Suprapubic skin (tissue), 4 donors: ENCODE measurements around the gene NEU1. TPM values are rescaled to one million over a fixed set of nuclear protein-coding genes. Genes with fewer than 3 reads are reported as not detected.
A peak's percentile ranks its signal among the peaks of the same experiment; 100 is the strongest.
"Not testable (repeated sequence)": the region's sequence is repeated elsewhere in the genome, so short reads cannot be mapped to it uniquely, and the experiment has no call there.

Experiments
- DNase-seq, 2 donors: peaks; one replicate each; pipeline ENCODE4 v3.0.0-alpha.2; 2019; ENCODE audit warnings: low spot score in 2 of 2
- H3K27ac ChIP-seq: fragments of 200-600 bp; sonication (generic); one replicate; pipeline ENCODE4 v1.5.1; 2019
- H3K27me3 ChIP-seq: fragments of 200-600 bp; sonication (generic); one replicate; pipeline ENCODE4 v1.5.1; 2019
- H3K36me3 ChIP-seq: fragments of 200-600 bp; sonication (generic); one replicate; pipeline ENCODE4 v1.5.1; 2019
- H3K4me1 ChIP-seq: fragments of 200-600 bp; sonication (generic); one replicate; pipeline ENCODE4 v1.5.1; 2019
- H3K4me3 ChIP-seq: fragments of 200-600 bp; sonication (generic); one replicate; pipeline ENCODE4 v1.5.1; 2019; ENCODE audit warnings: mild to moderate bottlenecking
- H3K9me3 ChIP-seq: fragments of 200-600 bp; sonication (generic); one replicate; pipeline ENCODE4 v1.5.1; 2019
- CTCF ChIP-seq, 2 donors: fragments of 200-600 bp in 1 of 2; fragments of 450-650 bp in 1 of 2; sonication (generic) in 1 of 2; IDR thresholded peaks; one replicate each; pipeline ENCODE4 v1.5.1; 2016 to 2019; ENCODE audit warnings: antibody characterized with exemption in 2 of 2, mild to moderate bottlenecking in 1 of 2, moderate library complexity in 1 of 2
- EP300 ChIP-seq: sonication (generic); formaldehyde crosslinking; IDR thresholded peaks from one replicate; pipeline ENCODE4 v1.6.1; 2017; ENCODE audit warnings: antibody characterized with exemption
- POLR2A ChIP-seq, 2 donors: fragments of 450-650 bp; IDR thresholded peaks; one replicate each; pipeline ENCODE4 v1.6.1; 2017; ENCODE audit warnings: antibody characterized with exemption in 2 of 2, mild to moderate bottlenecking in 2 of 2, moderate library complexity in 2 of 2
- POLR2AphosphoS5 ChIP-seq, 3 donors: sonication (generic); formaldehyde crosslinking; IDR thresholded peaks; one replicate each; pipeline ENCODE4 v1.6.1; 2017; ENCODE audit warnings: antibody characterized with exemption in 3 of 3
- WGBS: methylation state at CpG from one replicate; pipeline ENCODE4 v1.1.5; 2018; 5-methylcytosine and 5-hydroxymethylcytosine counted together
- total RNA-seq, 4 donors: library from RNA; depleted of rRNA; stranded (reverse); fragments of >200 nt; gene quantifications; one replicate each; pipeline ENCODE4 v1.1.0, GENCODE V29; 2016

The NEU1 gene
- total RNA-seq, 4 donors from 2014 or later: 22.2 to 42.7 (median 39.8) TPM

- no peaks in the 10 kb centered on the region for H3K4me1 ChIP-seq
- no peaks in the 10 kb centered on the region for H3K9me3 ChIP-seq
- H3K27ac ChIP-seq: no peak overlapping the region
- no peak for DNase-seq
- H3K4me3 ChIP-seq: no peak overlapping the region
- H3K36me3 ChIP-seq: no peaks in the 10 kb centered on the region
- no peak for TF ChIP-seq EP300
- TF ChIP-seq POLR2A (IDR thresholded peaks at IDR 0.05): no peak
- TF ChIP-seq POLR2AphosphoS5 (IDR thresholded peaks at IDR 0.05): no peak
- no peak for TF ChIP-seq CTCF (IDR thresholded peaks at IDR 0.05)
- 66% methylated on average over 8 of the region's 16 CpGs for WGBS
- H3K27me3 ChIP-seq: no peaks in the 10 kb centered on the region
Observed at GRCh38 chr6:31870385-31870921, 7.8 kb upstream of the NEU1 start.

- Histone ChIP-seq H3K9me3 (no peaks in the 10 kb centered on the region), H3K27ac (no peak overlapping the region), H3K27me3 (no peaks in the 10 kb centered on the region), H3K4me1 (no peaks in the 10 kb centered on the region), H3K36me3 (no peaks in the 10 kb centered on the region), H3K4me3 (no peak overlapping the region)
- DNase-seq: no peak
- WGBS: 83% methylated on average over 4 of the region's 8 CpGs
- TF ChIP-seq CTCF (IDR thresholded peaks at IDR 0.05): no peak
- no peak for TF ChIP-seq POLR2AphosphoS5 (IDR thresholded peaks at IDR 0.05)
- no peak for TF ChIP-seq EP300
- TF ChIP-seq POLR2A (IDR thresholded peaks at IDR 0.05): no peak
Observed at GRCh38 chr6:31869343-31869742, 6.7 kb upstream of the NEU1 start.

GRCh38 chr6:31868658-31868971 is 6.0 kb upstream of the NEU1 start:
- 50% methylated on average over 1 of the region's 1 CpG for WGBS
- not testable (repeated sequence) for H3K4me3 ChIP-seq, H3K27me3 ChIP-seq, H3K4me1 ChIP-seq, H3K27ac ChIP-seq, H3K36me3 ChIP-seq, H3K9me3 ChIP-seq, DNase-seq

GRCh38 chr6:31865205-31866118 is 2.8 kb upstream of the NEU1 start:
- 78% methylated on average over 19 of the region's 21 CpGs for WGBS
- TF ChIP-seq EP300 (no peak), POLR2AphosphoS5 (IDR thresholded peaks at IDR 0.05) (no peak), POLR2A (IDR thresholded peaks at IDR 0.05) (no peak), CTCF (IDR thresholded peaks at IDR 0.05) (no peak)
- H3K4me3 ChIP-seq: no peak overlapping the region
- peaks cover 27% of the 10 kb centered on the region for H3K4me1 ChIP-seq
- H3K27me3 ChIP-seq: no peaks in the 10 kb centered on the region
- DNase-seq: no peak
- H3K27ac ChIP-seq: no peak overlapping the region
- H3K9me3 ChIP-seq: no peaks in the 10 kb centered on the region
- peaks cover 2% of the 10 kb centered on the region for H3K36me3 ChIP-seq

- Histone ChIP-seq H3K27ac (no peak overlapping the region), H3K36me3 (peaks cover 9% of the 10 kb centered on the region), H3K27me3 (no peaks in the 10 kb centered on the region), H3K9me3 (no peaks in the 10 kb centered on the region), H3K4me3 (no peak overlapping the region), H3K4me1 (peaks cover 27% of the 10 kb centered on the region)
- TF ChIP-seq EP300 (no peak), POLR2AphosphoS5 (IDR thresholded peaks at IDR 0.05) (no peak), POLR2A (IDR thresholded peaks at IDR 0.05) (no peak), CTCF (IDR thresholded peaks at IDR 0.05) (no peak)
- no peak for DNase-seq
- 86% methylated on average over 8 of the region's 8 CpGs for WGBS
Observed at GRCh38 chr6:31864818-31865204, 2.2 kb upstream of the NEU1 start.

- H3K36me3 ChIP-seq: peaks cover 15% of the 10 kb centered on the region
- WGBS: 14% methylated on average over 16 of the region's 16 CpGs
- not testable (repeated sequence) for H3K9me3 ChIP-seq, DNase-seq, H3K27me3 ChIP-seq
- H3K4me3 ChIP-seq: peak overlapping the region; percentile 86
- H3K4me1 ChIP-seq: peaks cover 27% of the 10 kb centered on the region
- peak overlapping the region; percentile 80 for H3K27ac ChIP-seq
Observed at GRCh38 chr6:31864123-31864562, 1.5 kb upstream of the NEU1 start.
